Erythroblast (primary cell): ENCODE measurements around the gene PPP3CA.

ENCODE experiments used
- DNase-seq, 2 experiments: peaks; one replicate each; lab custom pipeline; 2025; lab: John Stamatoyannopoulos, UW
- GATA1 ChIP-seq: IDR thresholded peaks from 2 replicates; pipeline ENCODE4 v1.6.1; 2011; ENCODE audit warnings: low read depth, mild to moderate bottlenecking, control low read depth, low read length, moderate library complexity
- POLR2A ChIP-seq: IDR thresholded peaks from 2 replicates; pipeline ENCODE4 v1.6.1; 2011; ENCODE audit warnings: mild to moderate bottlenecking, low read length

The PPP3CA gene

DNA sequence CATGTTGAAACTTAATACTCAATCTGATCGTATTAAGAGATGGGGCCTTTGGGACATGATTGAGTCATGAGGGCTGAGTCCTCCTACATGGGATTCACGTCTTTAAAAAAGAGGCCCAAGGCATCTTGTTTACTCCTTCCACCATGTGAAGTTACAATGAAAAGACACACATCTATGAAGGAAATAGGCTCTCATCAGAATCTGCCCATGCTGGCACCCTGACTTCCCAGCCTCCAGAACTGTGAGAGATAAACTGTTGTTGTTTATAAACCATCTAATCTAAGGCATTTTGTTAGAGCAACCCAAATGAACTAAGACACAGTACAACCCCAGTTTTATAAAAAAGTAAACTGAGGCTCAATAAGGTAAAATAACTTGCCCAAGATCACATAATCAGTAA is 32.3 kb downstream of the PPP3CA start:
- DNase-seq, result no peak
- no peak for TF ChIP-seq POLR2A
- no peak for TF ChIP-seq GATA1

DNA sequence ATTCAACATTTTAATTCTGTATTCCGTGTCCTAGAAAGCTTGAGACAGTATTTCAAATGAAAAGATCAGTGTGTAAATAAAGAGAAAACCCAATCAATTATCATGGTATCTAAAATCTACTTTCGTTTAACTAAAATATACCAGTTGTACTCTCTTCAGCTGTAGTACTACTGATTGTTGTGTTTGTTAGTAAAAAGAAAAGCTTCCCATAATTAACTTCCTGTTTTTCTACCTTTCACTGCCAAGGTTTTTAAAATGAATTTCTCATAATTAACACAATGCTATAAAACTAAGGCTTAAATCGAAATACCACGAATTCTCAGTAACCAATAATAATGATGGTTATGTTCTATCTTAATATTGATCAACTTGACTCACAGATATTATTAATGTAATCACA is 37.4 kb downstream of the PPP3CA start:
- no peak for DNase-seq
- TF ChIP-seq POLR2A, result no peak
- no peak for TF ChIP-seq GATA1

DNA sequence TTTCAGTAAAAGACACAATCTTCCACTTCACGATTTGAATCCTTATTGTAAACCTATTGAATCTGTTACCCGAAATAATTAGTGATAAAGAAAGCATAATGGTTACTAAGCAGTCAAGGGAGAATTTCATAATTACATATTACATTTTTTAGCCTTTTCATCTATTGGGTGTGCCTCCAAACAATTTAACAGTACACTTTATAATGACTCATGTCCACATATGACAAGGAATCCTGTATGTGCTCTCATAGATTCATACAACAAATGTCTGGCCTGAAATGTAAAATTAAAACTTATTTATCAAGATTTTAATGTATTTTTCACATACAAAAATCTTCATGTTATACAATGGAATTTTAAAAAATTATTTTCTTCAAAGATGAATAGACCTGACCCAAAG is 39.4 kb downstream of the PPP3CA start:
- no peak for DNase-seq
- TF ChIP-seq POLR2A (no peak), GATA1 (no peak)

DNA sequence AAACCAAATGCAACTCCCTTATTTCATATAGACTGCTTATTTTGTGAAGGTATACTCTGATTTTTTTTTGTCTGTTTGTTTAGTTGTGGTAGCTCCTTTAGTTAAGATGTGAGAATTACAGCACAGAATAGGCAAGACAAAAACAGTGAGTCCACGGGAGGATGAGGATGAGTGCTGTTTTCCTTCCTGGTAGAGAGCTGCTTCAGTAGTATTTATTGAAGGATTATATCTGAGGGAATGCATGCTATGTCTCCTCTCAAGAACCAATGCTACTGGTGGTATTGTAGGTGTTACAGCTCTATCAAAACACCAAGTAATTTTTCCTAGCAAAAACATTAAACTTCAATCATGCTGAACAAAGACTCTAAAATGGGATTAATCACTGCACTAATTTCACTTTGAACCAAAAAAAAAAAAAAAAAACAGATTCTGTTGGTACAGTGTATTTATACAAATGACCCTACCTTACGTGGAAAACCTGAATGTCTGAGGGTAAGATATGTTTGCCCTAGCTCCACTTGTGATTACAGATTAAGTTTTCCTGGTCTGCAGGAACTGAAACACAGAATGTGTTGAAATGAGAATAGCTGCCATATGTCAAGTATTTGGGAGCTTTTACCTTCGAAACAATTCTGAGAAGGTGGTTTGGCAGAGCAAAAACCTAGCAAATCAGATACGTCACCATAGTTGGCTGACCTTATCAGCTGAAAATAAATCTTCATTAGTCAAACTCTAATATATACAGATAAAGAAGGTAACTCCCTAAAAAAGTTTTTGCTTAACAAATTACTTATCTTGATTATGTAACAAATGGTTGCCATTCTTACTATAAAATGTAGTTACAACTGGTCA is 40.3 kb downstream of the PPP3CA start:
- DNase-seq, result no peak

DNA sequence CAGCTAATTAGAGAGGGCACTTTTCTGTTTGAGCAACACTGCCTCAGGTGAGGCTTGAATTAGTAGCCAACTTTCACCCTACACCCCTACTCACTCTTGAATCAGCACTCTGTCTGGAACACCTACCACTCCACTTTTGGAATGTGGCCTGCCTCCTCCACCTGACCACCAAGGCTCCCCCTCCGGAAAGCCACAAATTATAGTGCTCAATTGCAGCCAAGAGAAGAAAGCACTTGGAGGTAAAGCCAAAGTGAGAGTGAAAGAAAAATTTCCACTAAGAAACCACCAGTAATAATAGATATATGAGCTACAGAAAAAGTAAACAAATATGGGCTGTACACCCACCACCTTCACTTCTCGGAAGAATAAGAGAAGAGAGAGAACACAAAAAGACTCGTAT is 41.1 kb downstream of the PPP3CA start:
- no peak for DNase-seq
- no peak for TF ChIP-seq POLR2A
- no peak for TF ChIP-seq GATA1

More for the DNA sequence above, 40.3 kb downstream of the PPP3CA start:
- TF ChIP-seq POLR2A (no peak), GATA1 (no peak)

DNA sequence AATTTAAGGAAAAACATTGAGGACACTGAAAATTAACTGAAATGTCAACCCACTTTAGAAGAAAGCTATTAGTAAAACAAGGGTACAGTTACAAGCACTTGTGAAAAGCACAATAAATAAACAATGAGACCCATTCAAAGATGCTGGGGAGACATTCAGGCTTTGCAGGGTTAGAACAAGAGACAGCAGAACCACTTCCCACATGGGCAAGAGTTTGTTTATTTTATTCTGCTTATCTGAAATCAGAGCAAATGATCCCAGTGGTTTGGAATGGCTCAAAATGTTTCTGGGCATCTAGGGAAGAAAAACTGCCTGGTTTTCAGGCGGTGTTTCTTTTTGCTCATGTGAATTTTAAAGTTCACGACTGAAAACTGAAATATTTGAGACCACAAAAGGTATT is 42.4 kb downstream of the PPP3CA start:
- DNase-seq, result no peak
- no peak for TF ChIP-seq POLR2A
- TF ChIP-seq GATA1, result no peak

DNA sequence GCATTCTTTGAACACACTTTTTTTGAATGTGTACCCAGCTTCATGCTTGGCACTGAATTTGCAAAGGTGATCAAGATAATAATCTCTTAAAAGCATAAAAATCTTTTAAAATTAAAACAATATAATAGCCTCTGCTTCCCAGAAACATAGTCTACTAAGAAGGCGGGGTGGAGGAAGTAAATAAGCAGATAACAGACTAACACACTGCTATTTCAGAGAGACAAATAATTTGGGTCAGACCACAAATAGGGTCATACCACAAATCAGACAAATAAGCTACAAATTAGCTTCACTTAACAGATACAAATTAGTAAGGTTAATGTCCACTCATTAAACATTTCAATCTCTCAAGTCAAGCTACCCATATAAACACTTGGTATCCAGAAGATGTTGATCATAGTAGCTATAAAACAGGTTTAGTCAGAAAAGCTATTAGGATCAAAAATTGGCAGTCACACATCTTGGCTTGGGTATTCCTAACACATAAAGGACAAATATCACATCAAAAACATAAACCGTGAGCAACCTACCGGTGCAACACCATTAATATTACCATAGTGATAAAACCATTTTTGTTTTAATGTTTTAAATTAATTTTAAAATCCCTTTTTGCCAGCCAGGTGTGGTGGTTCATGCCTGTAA is 47.3 kb downstream of the PPP3CA start:
- no peak for TF ChIP-seq GATA1
- no peak for TF ChIP-seq POLR2A
- no peak for DNase-seq

DNA sequence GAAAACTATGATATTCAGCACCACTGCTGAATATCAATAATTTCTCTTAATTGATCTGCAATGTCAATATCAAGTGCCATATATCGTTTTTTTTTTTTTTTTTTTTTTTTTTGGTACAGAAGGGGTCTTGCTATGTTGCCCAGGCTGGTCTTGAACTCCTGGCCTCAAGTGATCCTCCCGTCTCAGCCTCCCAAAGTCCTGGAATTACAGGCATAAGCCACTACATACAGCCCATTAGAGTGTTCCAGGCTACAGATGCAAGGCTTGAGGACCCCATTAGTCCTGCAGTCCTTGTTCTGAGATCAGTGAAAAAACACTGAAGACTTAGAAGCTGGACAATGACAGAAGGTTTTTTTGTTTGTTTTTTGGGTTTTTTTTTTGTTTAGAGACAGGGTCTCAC is 48.3 kb downstream of the PPP3CA start:
- no peak for DNase-seq
- no peak for TF ChIP-seq GATA1

DNA sequence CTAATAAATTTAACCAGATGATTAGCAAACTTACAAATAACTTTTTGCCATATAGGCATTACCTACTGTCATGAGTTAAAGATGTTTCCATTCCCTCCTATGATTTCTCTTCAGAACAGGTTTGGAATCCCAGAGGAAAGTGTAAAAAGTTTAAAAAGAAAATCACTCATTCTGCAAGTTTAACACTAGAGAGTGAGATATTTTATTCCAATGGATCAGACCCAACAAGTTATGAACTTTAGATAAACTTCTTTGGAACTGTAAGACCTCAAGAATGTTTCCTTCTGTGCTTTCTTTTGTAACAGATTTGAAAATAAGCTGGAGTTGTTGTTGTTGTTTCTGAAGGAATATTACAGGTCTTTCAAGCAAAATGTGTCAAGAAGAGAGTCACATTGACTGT is 51.6 kb downstream of the PPP3CA start:
- DNase-seq, result no peak

DNA sequence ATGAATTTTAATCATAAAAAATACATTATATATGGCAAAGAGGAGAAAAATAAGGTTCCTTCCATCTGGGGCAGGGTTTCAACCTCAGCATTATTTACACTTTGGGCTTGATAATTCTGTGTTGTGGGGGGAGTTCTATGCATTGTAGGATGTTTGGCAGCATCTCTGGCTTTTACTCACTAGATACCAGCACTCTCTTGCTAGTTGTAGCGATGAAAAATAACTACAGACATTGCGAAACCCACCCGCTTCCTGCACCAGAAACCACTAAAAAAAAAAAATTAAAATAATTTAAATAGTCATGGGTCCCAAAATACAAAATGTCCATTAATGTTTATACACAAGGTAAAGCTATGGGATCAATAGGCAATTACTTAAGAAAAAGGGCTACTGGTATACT is 52.7 kb downstream of the PPP3CA start:
- TF ChIP-seq GATA1 (no peak), POLR2A (no peak)
- no peak for DNase-seq

More for the DNA sequence above, 51.6 kb downstream of the PPP3CA start:
- TF ChIP-seq GATA1 (no peak), POLR2A (no peak)

DNA sequence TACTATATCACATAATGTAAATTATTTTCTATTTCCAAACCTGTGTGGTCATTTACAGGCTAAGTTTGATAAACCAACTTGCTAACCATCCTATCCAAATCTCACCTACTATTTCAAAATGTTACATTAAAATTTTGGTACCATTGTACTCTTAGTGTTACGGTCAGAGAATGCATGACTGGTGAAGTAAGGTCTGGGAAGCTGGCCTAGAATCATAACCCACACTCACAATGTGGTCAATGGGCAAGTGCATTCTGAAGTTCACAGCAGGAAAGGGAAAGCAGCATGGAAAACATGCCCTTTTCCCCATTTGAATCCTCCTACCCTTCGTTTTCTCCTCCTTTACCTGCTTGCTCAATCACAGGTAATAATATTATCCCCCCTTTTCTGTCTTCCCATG is 54.4 kb downstream of the PPP3CA start:
- no peak for TF ChIP-seq GATA1
- no peak for TF ChIP-seq POLR2A
- no peak for DNase-seq

DNA sequence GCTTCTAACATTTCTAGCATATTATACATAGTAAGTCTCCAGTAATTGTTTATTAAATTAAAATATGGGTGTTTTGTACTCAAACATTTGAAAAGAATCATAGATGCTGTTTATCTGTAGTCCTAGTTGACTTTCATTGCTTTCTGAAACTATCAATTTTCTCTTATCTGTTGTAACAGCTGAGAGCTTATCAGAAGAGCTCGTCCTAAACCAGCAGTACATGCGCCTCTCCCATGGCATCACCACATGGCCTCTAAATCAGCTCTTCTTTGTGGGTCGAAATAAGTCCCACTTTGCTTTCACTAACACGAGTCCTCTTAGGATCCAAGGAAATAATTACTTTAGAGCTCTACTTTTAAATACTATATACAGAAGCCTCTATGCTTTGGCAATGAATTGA is 55.1 kb downstream of the PPP3CA start:
- peak; percentile 87 to 93 for DNase-seq
- TF ChIP-seq GATA1 (peak; percentile 12), POLR2A (no peak)

DNA sequence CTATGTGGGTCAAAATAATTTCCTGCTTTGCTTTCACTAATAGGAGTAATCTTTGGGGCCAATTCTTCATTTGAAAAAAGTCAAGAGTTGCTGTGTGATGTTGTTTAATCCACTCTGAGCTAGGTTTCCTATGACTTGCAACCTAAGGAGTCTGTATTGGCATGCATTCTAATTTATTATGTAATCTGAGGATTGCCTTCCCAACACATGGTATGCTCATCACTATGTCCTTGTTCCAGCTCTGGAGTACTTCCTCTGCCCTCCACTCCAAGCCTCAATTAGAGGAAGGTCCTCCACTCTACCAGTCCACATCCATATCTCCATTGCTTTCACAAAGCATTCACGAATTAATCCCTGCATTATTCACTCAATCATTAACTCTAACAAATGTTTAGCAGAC is 56.1 kb downstream of the PPP3CA start:
- TF ChIP-seq GATA1 (no peak), POLR2A (no peak)
- peak in 1 of 2 experiments; percentile 45 for DNase-seq

DNA sequence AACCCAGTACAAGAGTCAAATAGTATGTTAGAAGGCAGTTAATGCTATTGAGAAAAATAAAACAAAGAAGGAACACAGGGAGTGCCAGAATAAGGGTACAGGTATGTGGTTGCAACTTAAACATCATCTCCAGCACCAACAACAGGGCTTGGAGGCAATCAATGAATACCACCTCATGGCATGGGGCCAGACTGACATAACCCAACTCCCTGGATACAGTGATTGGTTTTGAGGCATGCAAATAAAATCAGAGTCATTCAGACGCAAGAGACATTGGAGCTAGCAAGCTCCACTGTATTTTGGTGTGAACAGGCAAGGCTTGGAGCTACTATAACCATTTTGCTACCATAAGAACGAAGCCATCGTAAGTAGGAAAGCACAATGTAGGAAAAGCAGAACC is 56.7 kb downstream of the PPP3CA start:
- no peak for TF ChIP-seq POLR2A
- no peak for TF ChIP-seq GATA1
- DNase-seq, result peak; percentile 22 to 32
